GM23248 (cell line): ENCODE measurements around the gene QSER1.
"Not testable (repeated sequence)": the region's sequence is repeated elsewhere in the genome, so short reads cannot be mapped to it uniquely, and the experiment has no call there.

Source experiments
- EZH2 ChIP-seq: fragments of 200-600 bp; sonication (generic); IDR thresholded peaks from 2 replicates; pipeline ENCODE4 v1.6.1; 2018; ENCODE audit warnings: antibody characterized with exemption, mild to moderate bottlenecking; ENCODE audit not compliant: insufficient read depth, poor library complexity, severe bottlenecking
- EZH2phosphoT487 ChIP-seq: fragments of 200-600 bp; sonication (generic); IDR thresholded peaks from 2 replicates; pipeline ENCODE4 v1.6.1; 2018; ENCODE audit warnings: antibody characterized with exemption, moderate library complexity, mild to moderate bottlenecking, low read depth; ENCODE audit not compliant: insufficient read depth

DNA sequence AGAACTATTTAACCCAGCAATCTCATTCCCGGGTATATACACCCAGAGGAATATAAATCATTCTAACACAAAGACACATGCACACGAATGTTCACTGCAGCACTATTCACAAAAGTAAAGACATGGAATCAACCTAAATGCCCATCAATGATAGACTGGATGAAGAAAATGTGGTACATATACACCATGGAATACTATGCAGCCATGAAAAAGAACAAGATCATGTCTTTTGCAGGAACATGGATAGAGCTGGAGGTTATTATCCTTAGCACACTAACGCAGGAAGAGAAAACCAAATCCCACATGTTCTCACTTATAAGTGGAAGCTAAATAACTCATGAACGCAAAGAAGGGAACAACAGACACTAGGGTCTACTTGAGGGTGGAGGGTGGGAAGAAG, 23.9 kb upstream of the QSER1 start:
- not testable (repeated sequence) for TF ChIP-seq EZH2phosphoT487, EZH2
